Common myeloid progenitor, CD34-positive (primary cell): ENCODE results near the gene CGGBP1.
"Not testable (repeated sequence)": the region's sequence is repeated elsewhere in the genome, so short reads cannot be mapped to it uniquely, and the experiment has no call there.

Experiments
- CTCF ChIA-PET: fragments of 350-600 bp; sonication (Branson Sonifier 250); formaldehyde crosslinking; loops from one replicate; lab custom pipeline; 2021; ENCODE audit warnings: antibody characterized with exemption; lab: Charles Lee
- POLR2A ChIA-PET: fragments of 350-600 bp; sonication (Branson Sonifier 250); formaldehyde crosslinking; loops from one replicate; lab custom pipeline; 2021; ENCODE audit warnings: antibody characterized with exemption; lab: Charles Lee
- DNase-seq, 3 donors: peaks; one replicate each; pipeline versions ENCODE4 v3.0.0 to v3.0.0-alpha.2; 2013
- H3K27ac ChIP-seq, 2 experiments: 1 replicate in 1 of 2; 2 replicates in 1 of 2; pipeline ENCODE4 v1.7.0; 2013; ENCODE audit warnings: inconsistent platforms in 2 of 2, low read length in 2 of 2, mild to moderate bottlenecking in 2 of 2, low read depth in 1 of 2, moderate library complexity in 1 of 2; ENCODE audit not compliant: severe bottlenecking in 2 of 2, insufficient read depth in 1 of 2, poor library complexity in 1 of 2
- H3K27me3 ChIP-seq, 5 experiments: replicated peaks in 2 of 5; 1 replicate in 3 of 5; 2 replicates in 2 of 5; pipeline versions ENCODE4 v1.6.1 to v1.7.0; 2013; ENCODE audit warnings: low read length in 4 of 5, mild to moderate bottlenecking in 2 of 5, moderate library complexity in 2 of 5, inconsistent platforms in 1 of 5; ENCODE audit not compliant: insufficient read depth in 5 of 5, control insufficient read depth in 4 of 5
- H3K36me3 ChIP-seq, 4 experiments: 1 replicate in 2 of 4; 2 replicates in 2 of 4; pipeline versions ENCODE4 v1.6.1 to v1.7.0; 2013; ENCODE audit warnings: low read length in 3 of 4, control low read depth in 1 of 4, mild to moderate bottlenecking in 1 of 4; ENCODE audit not compliant: control insufficient read depth in 4 of 4, insufficient read depth in 4 of 4
- H3K4me1 ChIP-seq, 4 experiments: 1 replicate in 3 of 4; 2 replicates in 1 of 4; pipeline versions ENCODE4 v1.6.1 to v1.7.1; 2013; ENCODE audit warnings: low read length in 3 of 4, mild to moderate bottlenecking in 3 of 4, control low read depth in 1 of 4, inconsistent platforms in 1 of 4, moderate library complexity in 1 of 4; ENCODE audit not compliant: control insufficient read depth in 4 of 4, insufficient read depth in 4 of 4; ENCODE audit errors: control extremely low read depth in 1 of 4
- H3K4me3 ChIP-seq, 7 experiments: 1 replicate in 4 of 7; 2 replicates in 3 of 7; pipeline versions ENCODE4 v1.5.1 to v1.7.0; 2013; ENCODE audit warnings: mild to moderate bottlenecking in 7 of 7, low read length in 6 of 7, moderate library complexity in 6 of 7, inconsistent platforms in 2 of 7, low read depth in 2 of 7, control low read depth in 1 of 7; ENCODE audit not compliant: insufficient read depth in 4 of 7, control insufficient read depth in 1 of 7; ENCODE audit errors: extremely low read depth in 1 of 7
- H3K9me3 ChIP-seq, 5 experiments: 1 replicate in 4 of 5; 2 replicates in 1 of 5; pipeline versions ENCODE4 v1.6.1 to v1.7.1; 2013; ENCODE audit warnings: low read length in 4 of 5, mild to moderate bottlenecking in 2 of 5, inconsistent platforms in 1 of 5, low read depth in 1 of 5, moderate library complexity in 1 of 5; ENCODE audit not compliant: control insufficient read depth in 4 of 5, insufficient read depth in 2 of 5; ENCODE audit errors: control extremely low read depth in 1 of 5
- WGBS: methylation state at CpG from one replicate; pipeline ENCODE4 v1.1.5; 2013; ENCODE audit not compliant: insufficient coverage; 5-methylcytosine and 5-hydroxymethylcytosine counted together

Gene CGGBP1

DNA sequence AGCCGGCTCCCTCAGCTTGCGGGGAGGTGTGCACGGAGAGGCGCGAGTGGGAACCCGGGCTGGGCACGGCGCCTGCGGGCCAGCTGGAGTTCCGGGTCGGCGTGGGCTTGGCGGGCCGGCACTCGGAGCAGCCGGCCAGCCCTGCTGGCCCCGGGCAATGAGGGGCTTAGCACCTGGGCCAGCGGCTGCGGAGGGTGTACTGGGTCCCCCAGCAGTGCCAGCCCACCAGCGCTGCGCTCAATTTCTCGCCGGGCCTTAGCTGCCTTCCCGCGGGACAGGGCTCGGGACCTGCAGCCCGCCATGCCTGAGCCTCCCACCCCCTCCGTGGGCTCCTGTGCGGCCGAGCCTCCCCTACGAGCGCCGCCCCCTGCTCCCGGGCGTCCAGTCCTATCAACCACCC is 43.1 kb downstream of the CGGBP1 start:
- H3K4me3 ChIP-seq, POLR2A ChIA-PET, DNase-seq, H3K27me3 ChIP-seq, H3K27ac ChIP-seq, H3K36me3 ChIP-seq, H3K9me3 ChIP-seq, H3K4me1 ChIP-seq: not testable (repeated sequence)
- CTCF ChIA-PET: interaction anchor here (1.0 kb wide), 2 partner anchors 10 to 14 kb away, joined by 3 to 5 read pairs; no protein-coding TSS in a partner anchor
- 100% methylated on average over 12 of the region's 35 CpGs for whole genome bisulfite sequencing

GRCh38 chr3:88013592-88013991 is 45.2 kb downstream of the CGGBP1 start:
- DNase-seq: no peak
- no peaks in the 10 kb centered on the region for H3K27me3 ChIP-seq
- H3K4me3 ChIP-seq: no peak overlapping the region
- POLR2A ChIA-PET: no interaction called here
- 100% methylated on average over 1 of the region's 2 CpGs for WGBS
- CTCF ChIA-PET: interaction anchor here (1.0 to 1.4 kb wide), 2 partner anchors 12 to 845 kb away, joined by 3 read pairs; no protein-coding TSS in a partner anchor
- H3K9me3 ChIP-seq: no peaks in the 10 kb centered on the region
- no peaks in the 10 kb centered on the region for H3K36me3 ChIP-seq
- H3K27ac ChIP-seq: no peak overlapping the region
- H3K4me1 ChIP-seq: no peaks in the 10 kb centered on the region

DNA sequence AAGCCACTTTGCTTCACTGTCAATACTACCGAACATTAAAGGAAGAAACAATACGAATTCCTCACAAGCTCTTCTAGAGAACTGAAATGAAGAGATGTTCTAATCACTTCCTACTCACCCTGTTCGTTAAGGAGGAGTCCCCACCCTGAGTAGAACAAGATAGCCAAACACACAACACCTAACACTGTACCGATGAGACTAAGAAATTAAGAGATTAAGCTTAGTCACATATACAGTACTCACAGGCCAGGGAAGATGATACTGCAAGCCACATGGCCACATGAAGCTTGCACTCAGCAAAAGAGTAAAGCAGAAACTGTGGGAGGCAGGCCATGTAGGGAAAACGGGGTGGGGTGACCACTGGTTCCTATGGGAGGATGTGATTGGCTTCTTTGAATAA is 48.0 kb downstream of the CGGBP1 start:
- Histone ChIP-seq H3K27me3 (no peaks in the 10 kb centered on the region), H3K36me3 (no peaks in the 10 kb centered on the region), H3K27ac (no peak overlapping the region), H3K4me1 (no peaks in the 10 kb centered on the region), H3K4me3 (no peak overlapping the region), H3K9me3 (no peaks in the 10 kb centered on the region)
- POLR2A ChIA-PET: no interaction called here
- no peak for DNase-seq
- CTCF ChIA-PET: interaction anchor here (0.7 to 1.2 kb wide), 2 partner anchors 9 to 712 kb away, joined by 3 to 6 read pairs; no protein-coding TSS in a partner anchor
- 100% methylated on average over 2 of the region's 5 CpGs for WGBS

GRCh38 chr3:88009066-88009465 is 49.7 kb downstream of the CGGBP1 start:
- Histone ChIP-seq H3K27ac (no peak overlapping the region), H3K4me3 (no peak overlapping the region), H3K27me3 (no peaks in the 10 kb centered on the region), H3K4me1 (peaks cover 0 to 5% (median 3%) of the 10 kb centered on the region in 4 experiments), H3K9me3 (no peaks in the 10 kb centered on the region), H3K36me3 (no peaks in the 10 kb centered on the region)
- CTCF ChIA-PET: interaction anchor here (0.7 to 1.5 kb wide), 7 partner anchors 8 to 748 kb away, joined by 3 to 8 read pairs (median 4); no protein-coding TSS in a partner anchor
- whole genome bisulfite sequencing: no CpG with 5 or more reads among the region's 2 CpGs
- DNase-seq: peak in 1 of 3 donors; percentile 33
- POLR2A ChIA-PET: no interaction called here

- Histone ChIP-seq H3K27ac (no peak overlapping the region), H3K27me3 (no peaks in the 10 kb centered on the region), H3K36me3 (no peaks in the 10 kb centered on the region), H3K4me3 (peak overlapping the region in 1 of 7 experiments; percentile 34), H3K4me1 (peaks cover 0 to 6% (median 5%) of the 10 kb centered on the region in 4 experiments), H3K9me3 (no peaks in the 10 kb centered on the region)
- whole genome bisulfite sequencing: no CpG with 5 or more reads among the region's 2 CpGs
- ChIA-PET POLR2A (interaction anchor here (0.7 kb wide), 1 partner anchor 27 kb away, joined by 3 read pairs; no protein-coding TSS in a partner anchor), CTCF (interaction anchor here (0.8 to 2.8 kb wide), 18 partner anchors 9 to 1038 kb away, joined by 3 to 26 read pairs (median 5); partner anchors contain the start of gene HTR1F)
- peak; percentile 54 to 83 (median 83) for DNase-seq
These were observed 53.7 kb downstream of the CGGBP1 start for GRCh38 chr3:88005066-88005465.

- H3K9me3 ChIP-seq: no peaks in the 10 kb centered on the region
- H3K36me3 ChIP-seq: no peaks in the 10 kb centered on the region
- 60% methylated on average over 2 of the region's 6 CpGs for WGBS
- H3K27me3 ChIP-seq: no peaks in the 10 kb centered on the region
- no peak overlapping the region for H3K27ac ChIP-seq
- H3K4me1 ChIP-seq: peaks cover 0 to 14% (median 13%) of the 10 kb centered on the region in 4 experiments
- no peak overlapping the region for H3K4me3 ChIP-seq
- CTCF ChIA-PET: interaction anchor here (0.7 to 2.8 kb wide), 7 partner anchors 13 to 732 kb away, joined by 3 to 26 read pairs (median 5); no protein-coding TSS in a partner anchor
- peak; percentile 77 to 81 (median 79) for DNase-seq
- POLR2A ChIA-PET: no interaction called here
These were observed 55.6 kb downstream of the CGGBP1 start for GRCh38 chr3:88003115-88003755.

- Histone ChIP-seq H3K36me3 (no peaks in the 10 kb centered on the region), H3K27ac (no peak overlapping the region), H3K4me1 (peaks cover 7 to 22% (median 20%) of the 10 kb centered on the region in 4 experiments), H3K4me3 (no peak overlapping the region), H3K27me3 (no peaks in the 10 kb centered on the region), H3K9me3 (no peaks in the 10 kb centered on the region)
- DNase-seq: no peak
- CTCF ChIA-PET: interaction anchor here (1.0 to 2.1 kb wide), 9 partner anchors 11 to 742 kb away, joined by 3 to 13 read pairs (median 5); partner anchors contain the start of gene HTR1F
- no CpG with 5 or more reads among the region's 3 CpGs for WGBS
- POLR2A ChIA-PET: interaction anchor here (1.3 kb wide), 1 partner anchor 210 kb away, joined by 4 read pairs; the partner anchor contains the start of gene HTR1F
These were observed 56.4 kb downstream of the CGGBP1 start for GRCh38 chr3:88002448-88002847.
